ENCODE results near the gene PDIA6. TPM values are rescaled to one million over a fixed set of nuclear protein-coding genes. Genes with fewer than 3 reads are reported as not detected.

Gene PDIA6
- total and polyA plus RNA-seq, 4 donors, result 159 to 348 (median 246) TPM

GRCh38 chr2:10845640-10846039, 33.1 kb upstream of the PDIA6 start:
- H3K27ac ChIP-seq (ENCODE audit: low read depth in 1 of 2, low read length in 2 of 2), result no peak overlapping the region
- no peaks in the 10 kb centered on the region for H3K36me3 ChIP-seq (ENCODE audit: control insufficient read depth in 4 of 4, insufficient read depth in 3 of 4, low read depth in 1 of 4, low read length in 3 of 4)
- no peak overlapping the region for H3K9ac ChIP-seq (ENCODE audit: low read depth in 1 of 2, low read length in 2 of 2)
- TF ChIP-seq RXRA (IDR thresholded peaks at IDR 0.05), result no peak
- TF ChIP-seq HNF4A (conservative IDR thresholded peaks at IDR 0.05), result no peak
- no peak for TF ChIP-seq SP1 (IDR thresholded peaks at IDR 0.05)
- no peak for TF ChIP-seq ATF3 (IDR thresholded peaks at IDR 0.05)
- no peak for TF ChIP-seq FOXA1 (IDR thresholded peaks at IDR 0.05)
- TF ChIP-seq EGR1 (IDR thresholded peaks at IDR 0.05; ENCODE audit: low read depth in 2 of 2), result no peak
- no peak for TF ChIP-seq NR2F2 (IDR thresholded peaks at IDR 0.05)
- TF ChIP-seq YY1 (IDR thresholded peaks at IDR 0.05), result no peak
- TF ChIP-seq HNF4G (IDR thresholded peaks at IDR 0.05), result no peak
- TF ChIP-seq RAD21 (IDR thresholded peaks at IDR 0.05), result no peak
- TF ChIP-seq TAF1 (conservative IDR thresholded peaks at IDR 0.05), result no peak
- no peak for TF ChIP-seq JUND (IDR thresholded peaks at IDR 0.05)
- no peak for TF ChIP-seq MAX (IDR thresholded peaks at IDR 0.05)
- no peak for TF ChIP-seq ZBTB33 (IDR thresholded peaks at IDR 0.05)
- no peak for TF ChIP-seq CTCF (IDR thresholded peaks at IDR 0.05; ENCODE audit: low read depth, low read length, missing input control)
- TF ChIP-seq GABPA (IDR thresholded peaks at IDR 0.05 in 1 of 2, conservative IDR thresholded peaks at IDR 0.05 in 1 of 2), result no peak
- TF ChIP-seq REST (IDR thresholded peaks at IDR 0.05), result no peak
- no peak for TF ChIP-seq FOXA2 (IDR thresholded peaks at IDR 0.05)
- 88% methylated on average over 4 of the region's 4 CpGs for WGBS
- H3K4me1 ChIP-seq (ENCODE audit: control insufficient read depth in 4 of 4, insufficient read depth in 4 of 4, low read length in 3 of 4), result peaks cover 0 to 2% (median 0%) of the 10 kb centered on the region in 4 donors
- H3K4me3 ChIP-seq (ENCODE audit: low read depth in 1 of 3, low read length in 3 of 3), result no peak overlapping the region
- DNase-seq (ENCODE audit: low spot score), result no peak
- H3K9me3 ChIP-seq (ENCODE audit: control insufficient read depth in 4 of 4, low read length in 3 of 4), result peaks cover 0 to 15% (median 5%) of the 10 kb centered on the region in 4 donors
- no peaks in the 10 kb centered on the region for H3K27me3 ChIP-seq (ENCODE audit: control insufficient read depth in 4 of 4, insufficient read depth in 4 of 4, low read length in 3 of 4)
